DMS 273 treated with DMSO at 0.1 percent for 48 hours (cell line): ENCODE measurements around the gene MYOT.
"Not testable (repeated sequence)": the region's sequence is repeated elsewhere in the genome, so short reads cannot be mapped to it uniquely, and the experiment has no call there.

Source experiments
- DNase-seq: peaks from one replicate; lab custom pipeline; 2025; lab: John Stamatoyannopoulos, UW

Gene MYOT

GRCh38 chr5:137867664-137868063 is at the start of gene MYOT:
Gene MYOT, plus strand, starts transcription at chr5:137867860. Its CDS starts 2,792 bp downstream, at chr5:137870652.
- no peak for DNase-seq

GRCh38 chr5:137819766-137820165 is 47.9 kb upstream of the MYOT start:
- no peak for DNase-seq

GRCh38 chr5:137822158-137822764 is 45.4 kb upstream of the MYOT start:
- no peak for DNase-seq

GRCh38 chr5:137822984-137823383 is 44.7 kb upstream of the MYOT start:
- DNase-seq = no peak

- DNase-seq = no peak
These were observed 42.5 kb upstream of the MYOT start for GRCh38 chr5:137825165-137825564.

GRCh38 chr5:137826067-137826466 is 41.6 kb upstream of the MYOT start:
- no peak for DNase-seq

GRCh38 chr5:137828180-137828579 is 39.5 kb upstream of the MYOT start:
- no peak for DNase-seq

GRCh38 chr5:137828664-137829063 is 39.0 kb upstream of the MYOT start:
- no peak for DNase-seq

GRCh38 chr5:137831105-137831504 is 36.6 kb upstream of the MYOT start:
- no peak for DNase-seq

GRCh38 chr5:137831526-137831925 is 36.1 kb upstream of the MYOT start:
- DNase-seq = no peak

GRCh38 chr5:137832416-137832815 is 35.2 kb upstream of the MYOT start:
- no peak for DNase-seq

- no peak for DNase-seq
These were observed 34.2 kb upstream of the MYOT start for GRCh38 chr5:137833463-137833862.

- no peak for DNase-seq
These were observed 33.1 kb upstream of the MYOT start for GRCh38 chr5:137834498-137835049.

GRCh38 chr5:137836298-137836697 is 31.4 kb upstream of the MYOT start:
- DNase-seq = peak; percentile 67

GRCh38 chr5:137836997-137837396 is 30.7 kb upstream of the MYOT start:
- no peak for DNase-seq

GRCh38 chr5:137837491-137838394 is 29.9 kb upstream of the MYOT start:
- no peak for DNase-seq

- DNase-seq = no peak
These were observed 28.7 kb upstream of the MYOT start for GRCh38 chr5:137838976-137839375.

- DNase-seq = no peak
These were observed 25.4 kb upstream of the MYOT start for GRCh38 chr5:137842296-137842695.

- DNase-seq = no peak
These were observed 23.9 kb upstream of the MYOT start for GRCh38 chr5:137843676-137844299.

GRCh38 chr5:137845472-137845871 is 22.2 kb upstream of the MYOT start:
- peak; percentile 30 for DNase-seq

- DNase-seq = no peak
These were observed 20.0 kb upstream of the MYOT start for GRCh38 chr5:137847687-137848086.

- not testable (repeated sequence) for DNase-seq
These were observed 14.5 kb upstream of the MYOT start for GRCh38 chr5:137853165-137853564.

- DNase-seq = no peak
These were observed 11.5 kb upstream of the MYOT start for GRCh38 chr5:137856201-137856600.
